Measurements from ENCODE around the gene P2RY11.
A peak's percentile ranks its signal among the peaks of the same experiment; 100 is the strongest.

Gene P2RY11, protein sequence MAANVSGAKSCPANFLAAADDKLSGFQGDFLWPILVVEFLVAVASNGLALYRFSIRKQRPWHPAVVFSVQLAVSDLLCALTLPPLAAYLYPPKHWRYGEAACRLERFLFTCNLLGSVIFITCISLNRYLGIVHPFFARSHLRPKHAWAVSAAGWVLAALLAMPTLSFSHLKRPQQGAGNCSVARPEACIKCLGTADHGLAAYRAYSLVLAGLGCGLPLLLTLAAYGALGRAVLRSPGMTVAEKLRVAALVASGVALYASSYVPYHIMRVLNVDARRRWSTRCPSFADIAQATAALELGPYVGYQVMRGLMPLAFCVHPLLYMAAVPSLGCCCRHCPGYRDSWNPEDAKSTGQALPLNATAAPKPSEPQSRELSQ

DNA sequence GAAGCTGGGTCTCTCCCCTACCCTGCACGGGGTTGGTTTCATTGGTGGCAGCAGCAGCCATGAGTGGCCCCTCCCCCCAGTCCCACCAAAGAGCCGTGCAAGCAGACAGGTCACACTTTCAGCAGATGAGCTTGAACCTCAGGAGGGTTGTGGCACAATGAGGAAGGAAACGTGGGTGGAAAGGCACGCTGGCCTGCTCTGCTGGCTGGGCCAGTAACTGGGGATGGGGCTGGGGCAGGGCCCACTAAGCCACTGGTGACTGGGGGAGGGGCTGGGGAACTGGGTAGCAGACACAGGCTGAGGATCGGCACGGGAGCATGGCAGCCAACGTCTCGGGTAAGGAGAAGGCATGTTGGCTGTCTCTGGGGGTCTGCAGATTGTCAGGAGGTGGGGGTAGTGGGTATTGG lies at the start of gene P2RY11:
TSS of gene P2RY11 (plus strand) at position 289 of the 407 bp plus-strand sequence. CDS start at position 318, 29 bp downstream.
- TF ChIP-seq, protein P1, sequence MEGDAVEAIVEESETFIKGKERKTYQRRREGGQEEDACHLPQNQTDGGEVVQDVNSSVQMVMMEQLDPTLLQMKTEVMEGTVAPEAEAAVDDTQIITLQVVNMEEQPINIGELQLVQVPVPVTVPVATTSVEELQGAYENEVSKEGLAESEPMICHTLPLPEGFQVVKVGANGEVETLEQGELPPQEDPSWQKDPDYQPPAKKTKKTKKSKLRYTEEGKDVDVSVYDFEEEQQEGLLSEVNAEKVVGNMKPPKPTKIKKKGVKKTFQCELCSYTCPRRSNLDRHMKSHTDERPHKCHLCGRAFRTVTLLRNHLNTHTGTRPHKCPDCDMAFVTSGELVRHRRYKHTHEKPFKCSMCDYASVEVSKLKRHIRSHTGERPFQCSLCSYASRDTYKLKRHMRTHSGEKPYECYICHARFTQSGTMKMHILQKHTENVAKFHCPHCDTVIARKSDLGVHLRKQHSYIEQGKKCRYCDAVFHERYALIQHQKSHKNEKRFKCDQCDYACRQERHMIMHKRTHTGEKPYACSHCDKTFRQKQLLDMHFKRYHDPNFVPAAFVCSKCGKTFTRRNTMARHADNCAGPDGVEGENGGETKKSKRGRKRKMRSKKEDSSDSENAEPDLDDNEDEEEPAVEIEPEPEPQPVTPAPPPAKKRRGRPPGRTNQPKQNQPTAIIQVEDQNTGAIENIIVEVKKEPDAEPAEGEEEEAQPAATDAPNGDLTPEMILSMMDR (IDR thresholded peaks at IDR 0.05; ENCODE audit: low read depth, low read length, missing control alignments), result no peak
- Histone ChIP-seq H3K4me3 (ENCODE audit: low read depth, low read length) (no peak within 1 kb of the TSS), H3K27me3 (replicated peaks) (no peaks in the 10 kb centered on the region), H3K27ac (no peak within 1 kb of the TSS), H3K36me3 (replicated peaks) (peaks cover 68% of the 10 kb centered on the region)
- in situ Hi-C loops (cut with HindIII; ENCODE audit: low pct_ligation_motif_present, low sequenced_read_pairs), result no loop called here
- no peak for DNase-seq

DNA sequence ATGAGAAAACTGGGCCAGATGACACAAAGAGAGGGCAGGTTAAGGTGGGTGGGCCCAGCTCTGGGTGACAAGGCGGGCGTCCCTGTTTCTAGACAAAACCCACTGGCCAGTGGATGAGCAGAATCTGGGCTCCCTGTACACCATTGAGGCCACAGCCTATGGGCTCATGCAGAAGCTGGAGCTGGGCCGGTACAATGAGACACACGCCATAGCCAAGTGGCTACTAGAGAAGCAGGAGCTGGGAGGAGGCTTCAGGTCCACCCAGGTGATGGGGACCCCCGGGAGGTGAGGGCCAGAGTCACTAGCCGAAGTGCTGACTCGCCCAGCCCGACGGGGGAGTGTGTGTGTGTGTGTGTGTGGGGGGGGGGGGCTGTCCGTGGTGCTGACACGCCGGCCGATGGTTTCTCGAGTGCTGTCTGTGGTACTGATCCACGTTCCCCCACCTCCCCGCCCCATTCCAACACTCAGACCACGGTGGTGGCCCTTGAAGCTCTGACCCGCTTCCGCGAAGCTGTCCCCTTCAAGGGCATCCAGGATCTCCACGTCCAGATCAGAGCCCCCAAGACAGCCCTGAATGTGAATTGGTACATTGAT lies 49.7 kb upstream of the P2RY11 start:
- Histone ChIP-seq H3K27ac (no peak overlapping the region), H3K27me3 (replicated peaks) (no peaks in the 10 kb centered on the region), H3K36me3 (replicated peaks) (no peaks in the 10 kb centered on the region), H3K4me3 (ENCODE audit: low read depth, low read length) (no peak overlapping the region)
- DNase-seq, result peak; percentile 3
- in situ Hi-C loops (cut with HindIII; ENCODE audit: low pct_ligation_motif_present, low sequenced_read_pairs), result no loop called here
- TF ChIP-seq, protein P1 (IDR thresholded peaks at IDR 0.05; ENCODE audit: low read depth, low read length, missing control alignments), result no peak

DNA sequence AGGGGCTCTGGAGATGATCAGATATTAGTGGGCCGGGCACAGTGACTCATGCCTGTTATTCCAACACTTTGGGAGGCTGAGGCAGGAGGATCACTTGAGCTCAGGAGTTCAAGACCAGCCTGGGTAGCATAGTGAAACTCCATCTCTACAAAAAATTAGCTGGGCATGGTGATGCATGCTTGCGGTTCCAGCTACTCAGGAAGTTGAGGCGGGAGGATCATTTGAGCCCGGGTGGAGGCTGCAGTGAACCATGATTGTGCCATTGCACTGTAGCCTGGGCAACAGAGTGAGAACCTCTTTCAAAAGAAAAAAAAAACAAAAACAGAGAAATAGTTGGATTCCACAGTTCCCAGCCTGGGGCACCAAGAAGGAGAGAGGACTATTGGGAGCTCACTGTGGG lies 43.3 kb upstream of the P2RY11 start:
- TF ChIP-seq, protein P1 (IDR thresholded peaks at IDR 0.05; ENCODE audit: low read depth, low read length, missing control alignments), result no peak
- no peaks in the 10 kb centered on the region for H3K36me3 ChIP-seq (replicated peaks)
- H3K27me3 ChIP-seq (replicated peaks), result no peaks in the 10 kb centered on the region
- H3K4me3 ChIP-seq (ENCODE audit: low read depth, low read length), result no peak overlapping the region
- in situ Hi-C loops (cut with HindIII; ENCODE audit: low pct_ligation_motif_present, low sequenced_read_pairs), result no loop called here
- H3K27ac ChIP-seq, result no peak overlapping the region
- no peak for DNase-seq

DNA sequence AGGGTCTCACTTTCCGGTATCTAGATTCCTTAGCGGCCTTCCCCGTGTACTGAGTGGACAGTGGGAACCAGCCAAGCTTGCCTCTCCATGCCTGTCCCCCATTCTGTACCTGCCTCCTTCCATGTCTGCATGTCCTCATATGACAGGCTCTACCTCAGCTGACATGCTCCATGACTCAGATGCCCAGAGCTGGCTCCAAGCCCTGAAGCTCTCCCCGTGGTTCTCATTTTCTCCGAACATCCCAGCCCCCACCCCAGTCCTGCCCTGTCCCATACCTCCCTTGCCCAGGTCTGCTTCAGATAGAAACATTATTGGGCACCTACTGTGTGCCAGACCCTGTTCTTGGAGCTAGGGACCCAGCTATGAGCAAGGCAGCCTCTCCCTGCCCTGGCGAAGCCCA lies 42.4 kb upstream of the P2RY11 start:
- in situ Hi-C loops (cut with HindIII; ENCODE audit: low pct_ligation_motif_present, low sequenced_read_pairs), result no loop called here
- Histone ChIP-seq H3K27ac (no peak overlapping the region), H3K27me3 (replicated peaks) (no peaks in the 10 kb centered on the region), H3K36me3 (replicated peaks) (no peaks in the 10 kb centered on the region), H3K4me3 (ENCODE audit: low read depth, low read length) (no peak overlapping the region)
- DNase-seq, result no peak
- TF ChIP-seq, protein P1 (IDR thresholded peaks at IDR 0.05; ENCODE audit: low read depth, low read length, missing control alignments), result no peak

DNA sequence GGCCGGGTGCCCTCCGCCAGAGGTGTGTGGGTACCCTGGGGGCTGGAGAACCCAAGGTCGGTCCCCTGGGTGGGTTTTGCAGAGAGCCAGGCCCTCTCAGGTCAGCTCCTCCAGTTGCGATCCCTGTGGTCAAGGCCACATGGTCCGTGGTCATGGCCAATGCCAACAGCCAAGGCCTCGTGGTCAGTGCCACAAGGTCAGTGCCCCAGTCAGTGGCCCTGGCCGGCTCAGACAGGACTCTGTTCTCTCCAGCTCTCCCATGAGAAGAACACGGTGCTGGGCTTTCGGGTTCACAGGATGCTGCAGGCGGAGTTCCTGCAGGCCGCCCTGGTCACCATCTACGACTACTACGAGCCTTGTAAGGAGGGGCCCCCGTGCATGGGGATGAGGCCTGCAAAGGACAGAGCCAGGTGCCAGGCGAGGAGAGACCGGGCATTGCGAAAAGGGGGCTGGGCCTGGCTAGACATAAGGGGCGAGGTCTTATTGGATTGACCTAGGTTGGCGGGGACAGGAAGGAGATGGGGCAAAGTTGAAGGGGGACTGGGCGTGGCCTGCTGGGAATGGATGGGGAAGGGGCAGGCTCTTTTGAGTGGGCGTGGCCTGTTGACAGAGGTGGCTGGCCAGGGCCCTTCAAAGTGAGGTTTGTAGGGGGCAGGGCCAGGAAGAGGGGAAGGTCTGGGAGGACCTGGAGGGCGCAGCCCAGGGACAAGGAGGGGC lies 40.6 kb upstream of the P2RY11 start:
- H3K36me3 ChIP-seq (replicated peaks), result no peaks in the 10 kb centered on the region
- in situ Hi-C loops (cut with HindIII; ENCODE audit: low pct_ligation_motif_present, low sequenced_read_pairs), result no loop called here
- no peak overlapping the region for H3K27ac ChIP-seq
- H3K4me3 ChIP-seq (ENCODE audit: low read depth, low read length), result no peak overlapping the region
- TF ChIP-seq, protein P1 (IDR thresholded peaks at IDR 0.05; ENCODE audit: low read depth, low read length, missing control alignments), result no peak
- DNase-seq, result no peak
- no peaks in the 10 kb centered on the region for H3K27me3 ChIP-seq (replicated peaks)

Measured in brain microvascular endothelial cell (primary cell).